WTC11 (cell line): ENCODE measurements around the gene EAF2.

ENCODE experiments used
- CBFB ChIP-seq: sonication (generic); formaldehyde crosslinking; IDR thresholded peaks from 2 replicates; pipeline ENCODE4 v1.8.1; 2022; ENCODE audit warnings: mild to moderate bottlenecking, low read depth, missing genetic modification reagents
- CTCF ChIP-seq: fragments of 200-600 bp; IDR thresholded peaks from 2 replicates; pipeline ENCODE4 v1.8.0; 2022; ENCODE audit warnings: antibody characterized with exemption
- SMAD4 ChIP-seq: sonication (generic); formaldehyde crosslinking; IDR thresholded peaks from 2 replicates; pipeline ENCODE4 v1.8.0; 2022; ENCODE audit warnings: mild to moderate bottlenecking, missing genetic modification reagents
- TF ChIP-seq, protein P1 (sequence below): sonication (generic); formaldehyde crosslinking; IDR thresholded peaks from 2 replicates; pipeline ENCODE4 v1.8.0; 2022; ENCODE audit warnings: mild to moderate bottlenecking, missing genetic modification reagents

GRCh38 chr3:121895121-121895520 is 60.1 kb downstream of the EAF2 start:
- TF ChIP-seq CTCF (no peak), SMAD4 (no peak), CBFB (no peak)
- TF ChIP-seq, protein P1, sequence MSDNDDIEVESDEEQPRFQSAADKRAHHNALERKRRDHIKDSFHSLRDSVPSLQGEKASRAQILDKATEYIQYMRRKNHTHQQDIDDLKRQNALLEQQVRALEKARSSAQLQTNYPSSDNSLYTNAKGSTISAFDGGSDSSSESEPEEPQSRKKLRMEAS (CRISPR knock-in tag) = no peak
